ENCODE results near the gene DDX10. TPM values are rescaled to one million over a fixed set of nuclear protein-coding genes. Genes with fewer than 3 reads are reported as not detected.

The DDX10 gene
- total and polyA plus RNA-seq, 8 donors: 11.6 to 22.6 (median 17.6) TPM

DNA sequence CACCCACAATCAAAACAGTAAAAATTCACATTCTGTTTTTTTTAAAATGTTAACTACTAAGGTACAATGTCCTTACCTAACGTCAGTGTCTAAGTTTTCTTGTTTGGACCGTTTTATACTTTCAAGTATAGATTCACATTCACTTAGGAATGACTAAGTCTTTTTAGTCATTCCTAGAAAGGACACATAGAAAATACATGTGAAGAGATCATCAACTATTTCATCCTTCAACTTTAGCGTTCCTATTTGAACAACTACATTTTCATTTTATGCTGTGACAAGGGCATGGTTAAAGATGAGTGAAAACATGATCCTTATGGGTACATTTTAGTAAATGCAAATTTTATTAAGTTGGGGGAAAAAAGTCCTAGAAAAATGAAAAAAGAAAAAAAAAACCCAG, 62.8 kb downstream of the DDX10 start:
- Histone ChIP-seq H3K36me3 (peaks cover 5 to 23% (median 18%) of the 10 kb centered on the region in 4 donors), H3K27me3 (no peaks in the 10 kb centered on the region), H3K4me3 (no peak overlapping the region), H3K9me3 (no peaks in the 10 kb centered on the region), H3K27ac (no peak overlapping the region), H3K4me1 (peaks cover 0 to 4% (median 0%) of the 10 kb centered on the region in 4 donors)
- no peak for TF ChIP-seq POLR2AphosphoS5 (IDR thresholded peaks at IDR 0.05)
- no peak for TF ChIP-seq CTCF (IDR thresholded peaks at IDR 0.05)
- no peak for TF ChIP-seq POLR2A (IDR thresholded peaks at IDR 0.05)
- no peak for TF ChIP-seq EP300 (IDR thresholded peaks at IDR 0.05)
- WGBS, 5 donors: 81 to 91% (median 87%) methylated on average over 3 of the region's 3 CpGs
- intact Hi-C loops (cut with DNase I; ENCODE audit: low total_unique reads): no loop called here
- DNase-seq: no peak

- H3K36me3 ChIP-seq: peaks cover 0 to 13% (median 6%) of the 10 kb centered on the region in 4 donors
- no peak for TF ChIP-seq POLR2A (IDR thresholded peaks at IDR 0.05)
- TF ChIP-seq POLR2AphosphoS5 (IDR thresholded peaks at IDR 0.05): no peak
- no peak for TF ChIP-seq EP300 (IDR thresholded peaks at IDR 0.05)
- TF ChIP-seq CTCF (IDR thresholded peaks at IDR 0.05): no peak
- peaks cover 0 to 20% (median 6%) of the 10 kb centered on the region in 4 donors for H3K4me1 ChIP-seq
- H3K9me3 ChIP-seq: no peaks in the 10 kb centered on the region
- H3K4me3 ChIP-seq: no peak overlapping the region
- peak in 1 of 2 donors; percentile 21 for DNase-seq
- H3K27ac ChIP-seq: no peak overlapping the region
- H3K27me3 ChIP-seq: no peaks in the 10 kb centered on the region
- WGBS, 5 donors: 62 to 80% (median 72%) methylated on average over 7 of the region's 7 CpGs
- intact Hi-C loops (cut with DNase I; ENCODE audit: low total_unique reads): no loop called here
Measured at GRCh38 chr11:108729227-108729871, 64.5 kb downstream of the DDX10 start.

DNA sequence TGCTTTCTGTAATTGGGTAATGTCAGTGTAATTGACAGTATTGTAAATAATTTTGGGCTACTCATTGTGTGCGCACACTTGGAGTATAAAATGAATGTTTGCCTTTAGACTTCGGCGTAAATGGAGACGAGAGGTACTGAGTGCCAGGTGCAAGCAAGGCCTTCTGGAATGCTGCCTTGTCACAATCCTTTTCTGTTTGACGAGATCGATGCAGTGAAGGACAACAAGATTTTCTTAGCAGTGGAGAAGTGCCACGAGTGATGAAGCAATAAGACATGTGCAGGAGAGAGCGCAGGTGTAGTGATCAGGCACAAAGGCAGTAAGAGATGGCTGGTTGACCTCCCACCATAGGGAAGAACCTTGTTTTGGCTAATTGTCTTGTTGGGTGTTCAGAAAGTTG, 67.5 kb downstream of the DDX10 start:
- Histone ChIP-seq H3K36me3 (peaks cover 0 to 12% (median 5%) of the 10 kb centered on the region in 4 donors), H3K4me3 (no peak overlapping the region)
- TF ChIP-seq CTCF (IDR thresholded peaks at IDR 0.05) (no peak), EP300 (IDR thresholded peaks at IDR 0.05) (no peak), POLR2A (IDR thresholded peaks at IDR 0.05) (no peak), POLR2AphosphoS5 (IDR thresholded peaks at IDR 0.05) (no peak)

GRCh38 chr11:108733479-108734116, 68.7 kb downstream of the DDX10 start:
- DNase-seq: peak in 1 of 2 donors; percentile 8
- peaks cover 0 to 31% (median 11%) of the 10 kb centered on the region in 4 donors for H3K4me1 ChIP-seq
- intact Hi-C loops (cut with DNase I; ENCODE audit: low total_unique reads): no loop called here
- no peak for TF ChIP-seq EP300 (IDR thresholded peaks at IDR 0.05)
- no peak for TF ChIP-seq CTCF (IDR thresholded peaks at IDR 0.05)
- TF ChIP-seq POLR2A (IDR thresholded peaks at IDR 0.05): no peak
- TF ChIP-seq POLR2AphosphoS5 (IDR thresholded peaks at IDR 0.05): no peak
- H3K27ac ChIP-seq: no peak overlapping the region
- 73 to 86% (median 79%) methylated on average over 6 of the region's 6 CpGs for WGBS, 5 donors
- H3K4me3 ChIP-seq: no peak overlapping the region
- peaks cover 0 to 12% (median 6%) of the 10 kb centered on the region in 4 donors for H3K36me3 ChIP-seq
- no peaks in the 10 kb centered on the region for H3K9me3 ChIP-seq
- no peaks in the 10 kb centered on the region for H3K27me3 ChIP-seq

More for the DNA sequence above, 67.5 kb downstream of the DDX10 start:
- Histone ChIP-seq H3K27me3 (no peaks in the 10 kb centered on the region), H3K27ac (no peak overlapping the region), H3K9me3 (no peaks in the 10 kb centered on the region), H3K4me1 (peaks cover 0 to 31% (median 11%) of the 10 kb centered on the region in 4 donors)
- WGBS, 5 donors: 76 to 84% (median 84%) methylated on average over 8 of the region's 8 CpGs
- no peak for DNase-seq
- intact Hi-C loops (cut with DNase I; ENCODE audit: low total_unique reads): no loop called here
